ENCODE data around the gene L1CAM. TPM values are rescaled to one million over a fixed set of nuclear protein-coding genes. Genes with fewer than 3 reads are reported as not detected.

Gene L1CAM
- total and polyA plus RNA-seq, 9 of the 15 experiments (the other 6 are each of a cell fraction or from before 2014, with no cell fraction given), result 0.09 to 0.86 (median 0.26) TPM; not detected in 3

- POLR2A ChIA-PET, result no interaction called here
- no peak overlapping the region for H2AFZ ChIP-seq (ENCODE audit: low read depth, low read length)
- no peak overlapping the region for H3K9ac ChIP-seq (ENCODE audit: insufficient read depth in 1 of 2, low read depth in 2 of 2, low read length in 2 of 2)
- H3K36me3 ChIP-seq (ENCODE audit: control insufficient read depth, insufficient read depth, low read length), result no peaks in the 10 kb centered on the region
- FAIRE-seq (no peak), ATAC-seq (no peak), DNase-seq (ENCODE audit: extremely low read depth in 1 of 4, low spot score in 3 of 4) (no peak)
- no peak overlapping the region; the same call in 2 of the 3 replicates for H3K27ac ChIP-seq (ENCODE audit: extremely low read depth, low read depth, low read length)
- H3K9me1 ChIP-seq (ENCODE audit: control insufficient read depth, insufficient read depth, low read length), result no peaks in the 10 kb centered on the region
- in situ Hi-C loops (cut with MboI) (no loop called here), intact Hi-C loops (cut with micrococcal nuclease) (no loop called here)
- 15% methylated on average over 8 of the region's 8 CpGs for WGBS (ENCODE audit: insufficient coverage, low coverage, missing lambda C conversion rate)
- 0 out of 2 replicates have a peak, but pooled peaks cover 8% of the 10 kb centered on the region for H4K20me1 ChIP-seq (replicated peaks; ENCODE audit: control insufficient read depth, insufficient read depth, low read length)
- H3K79me2 ChIP-seq (ENCODE audit: control insufficient read depth, insufficient read depth, low read length), result no peaks in the 10 kb centered on the region
- H3K9me3 ChIP-seq (replicated peaks; ENCODE audit: control insufficient read depth, insufficient read depth, low read depth, low read length), result no peaks in the 10 kb centered on the region
- peaks cover 0 to 36% of the 10 kb centered on the region in 2 experiments; a peak in 2 of 5 replicates for H3K27me3 ChIP-seq (ENCODE audit: control insufficient read depth in 2 of 2, insufficient read depth in 2 of 2, low read length in 2 of 2)
- no peak overlapping the region for H3K4me3 ChIP-seq
- no TSS peak for BruUV-seq (replicated peaks)
- H3K4me2 ChIP-seq (ENCODE audit: insufficient read depth, low read length), result no peak overlapping the region
- CTCF ChIA-PET (ENCODE audit: low intra/inter-chr PET ratio), result no interaction called here
- H3K4me1 ChIP-seq (replicated peaks in 1 of 2; ENCODE audit: control insufficient read depth in 2 of 2, insufficient read depth in 2 of 2, low read length in 2 of 2), result peaks cover 0 to 24% of the 10 kb centered on the region in 2 experiments; a peak in 3 of 5 replicates
- TF ChIP-seq ZFP36 (IDR thresholded peaks at IDR 0.05; ENCODE audit: low read depth, low read length, partially characterized antibody) (no peak), ZNF583 (CRISPR knock-in tag; IDR thresholded peaks at IDR 0.05) (no peak), RBM14 (IDR thresholded peaks at IDR 0.05; ENCODE audit: borderline replicate concordance, insufficient read depth, low read depth, low read length) (no peak), PHF21A (IDR thresholded peaks at IDR 0.05; ENCODE audit: borderline replicate concordance, low read depth) (no peak), ZNF740 (CRISPR knock-in tag; IDR thresholded peaks at IDR 0.05) (no peak), ZNF740 (tag; IDR thresholded peaks at IDR 0.05) (no peak), SIX5 (IDR thresholded peaks at IDR 0.05; ENCODE audit: borderline replicate concordance in 1 of 2, insufficient read depth in 1 of 2, low read depth in 1 of 2, low read length in 2 of 2) (no peak), JUND (IDR thresholded peaks at IDR 0.05; ENCODE audit: borderline replicate concordance, low read depth, low read length) (no peak), JUND (tag; IDR thresholded peaks at IDR 0.05; ENCODE audit: borderline replicate concordance, low read depth, low read length) (no peak), ZNF224 (CRISPR knock-in tag; IDR thresholded peaks at IDR 0.05) (no peak), NR0B1 (IDR thresholded peaks at IDR 0.05; ENCODE audit: partially characterized antibody) (no peak), TCF7 (IDR thresholded peaks at IDR 0.05; ENCODE audit: borderline replicate concordance) (no peak), SRSF9 (IDR thresholded peaks at IDR 0.05; ENCODE audit: borderline replicate concordance, low read depth, low read length) (no peak), RFX7 (CRISPR knock-in tag; IDR thresholded peaks at IDR 0.05) (no peak), ELK1 (CRISPR knock-in tag; IDR thresholded peaks at IDR 0.05) (no peak), MCM2 (IDR thresholded peaks at IDR 0.05; ENCODE audit: low read depth) (no peak), ATF2 (CRISPR knock-in tag; IDR thresholded peaks at IDR 0.05) (no peak)
Measured at GRCh38 chrX:153877571-153878261, 8.3 kb downstream of the L1CAM start.

Data from K562 (cell line).